Astrocyte of the cerebellum (primary cell): Measurements from ENCODE around the gene KRTAP15-1.
A peak's percentile ranks its signal among the peaks of the same experiment; 100 is the strongest.

ENCODE experiments used
- DNase-seq: peaks from one replicate; pipeline ENCODE4 v3.0.0-alpha.2; 2011; ENCODE audit warnings: low read depth
- H3K4me3 ChIP-seq: 2 replicates; pipeline ENCODE4 v1.5.1; 2011; ENCODE audit warnings: mild to moderate bottlenecking, low read depth, low read length, moderate library complexity
- CTCF ChIP-seq: IDR thresholded peaks from 2 replicates; pipeline ENCODE4 v1.5.1; 2012; ENCODE audit warnings: low read length, low read depth, moderate library complexity, mild to moderate bottlenecking; ENCODE audit errors: missing control alignments
- in situ Hi-C: cut with HindIII; loops from 2 replicates; pipeline ENCODE4 v1.10.0; 2017; ENCODE audit warnings: low sequenced_read_pairs

KRTAP15-1 gene

GRCh38 chr21:30447056-30447455 lies 7.0 kb downstream of the KRTAP15-1 start:
- no peak for DNase-seq
- in situ Hi-C loops = no loop called here
- no peak overlapping the region for H3K4me3 ChIP-seq
- no peak for TF ChIP-seq CTCF

- no peak for DNase-seq
- H3K4me3 ChIP-seq = no peak overlapping the region
- TF ChIP-seq CTCF = no peak
- in situ Hi-C loops = no loop called here
Observed at GRCh38 chr21:30448514-30448913, 8.4 kb downstream of the KRTAP15-1 start.

GRCh38 chr21:30463713-30464112 lies 23.6 kb downstream of the KRTAP15-1 start:
- no peak overlapping the region for H3K4me3 ChIP-seq
- DNase-seq = no peak
- in situ Hi-C loops = no loop called here
- peak; percentile 50 for TF ChIP-seq CTCF

- DNase-seq = no peak
- no peak for TF ChIP-seq CTCF
Observed at GRCh38 chr21:30468900-30469714, 29.0 kb downstream of the KRTAP15-1 start.

GRCh38 chr21:30478004-30478403 lies 37.9 kb downstream of the KRTAP15-1 start:
- TF ChIP-seq CTCF = no peak
- no peak for DNase-seq
- in situ Hi-C loops = no loop called here
- no peak overlapping the region for H3K4me3 ChIP-seq

More at GRCh38 chr21:30468900-30469714, 29.0 kb downstream of the KRTAP15-1 start:
- H3K4me3 ChIP-seq = no peak overlapping the region
- in situ Hi-C loops = no loop called here

GRCh38 chr21:30479259-30479658 lies 39.2 kb downstream of the KRTAP15-1 start:
- TF ChIP-seq CTCF = no peak
- no peak overlapping the region for H3K4me3 ChIP-seq
- in situ Hi-C loops = no loop called here
- no peak for DNase-seq

- in situ Hi-C loops = no loop called here
- no peak within 1 kb of the TSS for H3K4me3 ChIP-seq
- DNase-seq = no peak
- TF ChIP-seq CTCF = no peak
Observed at GRCh38 chr21:30480145-30480544, 40.1 kb downstream of the KRTAP15-1 start, which contains the start of gene KRTAP19-1. KRTAP19-1 (minus strand) TSS chr21:30480367; CDS start chr21:30480317, 50 bp downstream.
